Stimulated activated CD8-positive, alpha-beta memory T cell treated with anti-CD3 and anti-CD28 coated beads, Interleukin-7, amount 100 ng/mL, for 1 hour (primary cell): Measurements from ENCODE around the gene PPTC7.
"Not testable (repeated sequence)": the region's sequence is repeated elsewhere in the genome, so short reads cannot be mapped to it uniquely, and the experiment has no call there.

Experiments used
- DNase-seq, 2 donors: peaks; one replicate each; pipeline ENCODE4 v3.0.0-alpha.2; 2020; ENCODE audit warnings: low read depth in 2 of 2

Gene PPTC7, protein sequence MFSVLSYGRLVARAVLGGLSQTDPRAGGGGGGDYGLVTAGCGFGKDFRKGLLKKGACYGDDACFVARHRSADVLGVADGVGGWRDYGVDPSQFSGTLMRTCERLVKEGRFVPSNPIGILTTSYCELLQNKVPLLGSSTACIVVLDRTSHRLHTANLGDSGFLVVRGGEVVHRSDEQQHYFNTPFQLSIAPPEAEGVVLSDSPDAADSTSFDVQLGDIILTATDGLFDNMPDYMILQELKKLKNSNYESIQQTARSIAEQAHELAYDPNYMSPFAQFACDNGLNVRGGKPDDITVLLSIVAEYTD

DNA sequence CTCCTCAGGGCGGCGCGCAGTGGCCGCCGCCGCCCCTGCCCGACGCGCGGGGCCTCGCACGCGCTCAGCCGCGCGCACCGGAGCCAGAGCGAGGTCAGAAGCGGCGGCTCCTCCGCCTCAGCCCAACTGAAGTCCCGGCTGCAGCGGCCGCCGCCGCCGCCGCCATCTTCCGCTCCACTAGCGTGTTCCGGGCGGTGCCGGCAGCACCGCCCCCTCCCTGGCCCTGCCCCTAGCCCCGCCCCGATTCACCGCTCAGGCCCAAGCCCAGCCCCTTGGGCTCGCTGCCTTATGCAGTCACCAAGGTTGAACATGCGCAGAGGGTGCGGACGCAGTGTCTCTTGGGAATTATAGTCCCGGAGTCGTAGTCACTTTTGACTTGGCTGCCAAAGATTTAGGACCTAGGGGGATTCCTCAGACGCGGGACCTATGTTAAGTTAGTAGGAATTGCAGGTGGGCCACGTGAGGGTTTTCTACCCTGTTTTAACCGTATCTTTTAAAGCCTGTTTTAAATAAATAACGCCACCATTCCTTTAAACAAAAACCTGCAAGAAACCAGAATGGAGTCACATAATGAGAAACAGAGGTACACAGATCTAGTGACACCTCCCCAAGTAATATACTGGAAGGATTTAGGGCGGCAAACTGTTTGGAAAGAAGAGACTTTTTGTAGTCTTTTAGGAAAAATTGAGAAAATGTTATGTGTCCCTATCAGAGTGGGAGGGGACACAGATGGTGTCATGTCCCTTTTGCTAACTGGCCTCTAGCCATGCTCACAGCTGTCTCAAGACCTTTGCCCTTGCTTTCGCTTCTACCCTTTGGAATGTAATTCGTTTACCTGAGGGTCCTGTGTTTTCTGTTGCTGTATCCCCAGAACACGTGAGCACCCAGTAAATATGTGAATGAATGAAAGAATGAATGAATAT, at the start of gene PPTC7:
Gene PPTC7 (minus strand): TSS at position 182 of the 923 bp plus-strand sequence. CDS start 287 bp downstream, outside the sequence.
- peak; percentile 93 to 94 for DNase-seq

DNA sequence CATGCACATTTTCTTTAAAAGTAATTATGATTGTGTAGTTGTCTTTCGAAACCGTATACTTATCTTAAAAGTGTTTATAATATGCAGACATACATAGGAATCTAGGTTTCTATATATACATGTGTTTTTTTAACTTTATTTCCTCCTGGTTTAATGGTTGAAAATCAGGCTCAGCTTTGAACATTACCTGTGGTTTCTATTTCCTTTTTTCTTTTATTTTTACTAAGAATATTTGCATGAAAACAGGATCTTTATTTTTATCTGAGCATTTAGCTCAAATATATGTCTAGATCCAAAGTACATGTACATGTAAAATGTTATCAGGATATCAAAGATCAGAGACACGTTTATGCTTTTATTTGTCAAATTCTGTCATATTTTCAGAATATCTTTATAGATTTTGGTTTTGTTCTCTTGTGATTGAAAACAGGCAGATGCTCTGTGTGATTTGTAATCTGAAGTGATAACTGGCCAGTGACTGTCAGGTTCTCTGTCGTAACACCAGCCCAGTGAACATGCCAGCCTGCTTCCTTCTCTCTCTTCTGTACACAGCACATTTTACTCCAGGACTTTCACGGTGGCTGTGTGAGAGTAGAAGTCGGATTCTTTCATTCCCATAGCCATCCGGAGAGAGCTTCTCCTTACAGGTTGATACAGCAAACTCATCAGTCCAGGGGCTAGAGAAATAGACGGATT, 44.5 kb upstream of the PPTC7 start:
- no peak for DNase-seq

DNA sequence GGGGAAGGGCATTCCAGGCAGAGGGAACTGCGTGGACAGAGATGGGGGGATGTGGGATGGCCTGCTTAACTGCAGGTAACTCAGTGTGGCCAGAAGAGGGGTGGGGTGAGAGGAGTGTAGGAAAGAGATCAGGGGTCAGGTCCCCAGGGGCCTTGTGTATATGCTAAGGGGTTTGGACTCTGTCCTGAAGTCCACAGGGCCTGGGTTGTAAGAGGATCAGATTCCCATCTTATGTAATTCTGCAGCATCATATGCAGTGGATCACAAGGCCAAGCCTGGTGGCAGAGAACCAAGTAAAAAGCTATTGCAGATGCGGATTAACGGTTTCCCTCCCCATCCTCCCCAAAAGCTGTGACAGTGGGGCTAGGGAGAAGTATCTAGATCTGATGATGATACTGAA, 39.5 kb upstream of the PPTC7 start:
- no peak for DNase-seq

DNA sequence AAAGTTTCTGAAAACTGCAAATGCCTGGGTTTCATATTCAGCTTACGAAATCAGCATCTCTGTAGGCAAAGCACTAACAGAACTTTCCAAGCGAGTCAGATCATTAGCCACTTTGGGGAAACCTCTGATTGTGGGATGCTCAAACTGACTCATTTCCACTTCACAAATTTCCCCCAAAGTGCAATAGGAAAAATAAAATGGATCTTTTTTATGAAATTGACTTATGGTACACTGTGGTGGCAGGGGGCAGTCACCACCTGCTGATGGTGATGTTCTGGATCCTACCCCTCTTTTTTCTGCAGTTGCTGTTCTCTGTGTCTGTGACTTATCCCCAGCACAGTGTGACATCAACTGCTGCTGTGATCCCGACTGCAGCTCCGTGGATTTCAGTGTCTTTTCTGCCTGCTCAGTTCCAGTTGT, 36.4 kb upstream of the PPTC7 start:
- DNase-seq, result no peak

DNA sequence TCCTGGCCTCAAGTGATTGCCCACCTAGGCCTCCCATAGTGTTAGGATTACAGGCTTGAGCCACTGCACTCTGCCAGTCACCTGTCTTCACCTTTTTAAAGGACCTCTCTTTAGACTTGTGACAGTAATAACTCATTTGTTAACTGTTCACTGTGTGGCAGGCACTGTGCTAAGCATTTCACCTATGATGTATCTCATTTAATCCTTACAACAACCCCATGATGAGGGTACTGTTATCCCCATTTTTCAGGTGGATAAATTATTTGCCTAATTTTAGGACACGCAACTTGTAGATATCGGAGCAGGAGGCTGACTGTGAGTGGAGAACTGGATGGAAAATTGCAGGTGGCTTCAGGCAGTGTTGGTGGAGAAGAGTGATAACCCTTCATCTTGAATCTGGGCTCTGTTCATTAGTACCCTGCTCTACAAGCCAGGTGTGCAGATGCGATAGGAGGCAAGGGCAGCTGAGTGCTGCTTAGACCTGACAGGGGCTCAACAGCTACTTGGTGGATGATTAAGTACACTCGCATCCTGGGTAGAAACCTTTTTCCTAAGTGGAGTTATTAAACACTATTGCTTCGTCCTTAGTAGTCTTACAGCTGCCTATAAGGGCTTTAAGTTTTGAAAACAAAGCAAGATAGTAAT, 33.5 kb upstream of the PPTC7 start:
- DNase-seq, result no peak

DNA sequence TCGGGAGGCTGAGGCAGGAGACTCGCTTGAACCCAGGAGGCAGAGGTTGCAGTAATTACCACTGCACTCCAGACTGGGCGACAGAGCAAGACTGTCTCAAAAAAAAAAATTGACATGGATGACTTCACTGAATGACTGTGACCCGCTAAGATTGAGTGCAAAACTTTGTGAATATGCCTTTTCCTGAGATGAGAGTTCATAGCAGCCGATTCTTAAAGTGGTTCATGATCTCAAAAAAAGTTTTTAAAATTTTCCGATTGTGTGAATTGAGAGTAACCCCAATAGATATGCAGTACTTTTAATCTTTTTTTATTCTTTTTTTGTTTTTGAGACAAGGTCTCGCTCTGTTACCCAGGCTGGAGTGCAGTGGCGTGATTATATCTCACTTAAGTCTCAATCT, 32.1 kb upstream of the PPTC7 start:
- no peak for DNase-seq

DNA sequence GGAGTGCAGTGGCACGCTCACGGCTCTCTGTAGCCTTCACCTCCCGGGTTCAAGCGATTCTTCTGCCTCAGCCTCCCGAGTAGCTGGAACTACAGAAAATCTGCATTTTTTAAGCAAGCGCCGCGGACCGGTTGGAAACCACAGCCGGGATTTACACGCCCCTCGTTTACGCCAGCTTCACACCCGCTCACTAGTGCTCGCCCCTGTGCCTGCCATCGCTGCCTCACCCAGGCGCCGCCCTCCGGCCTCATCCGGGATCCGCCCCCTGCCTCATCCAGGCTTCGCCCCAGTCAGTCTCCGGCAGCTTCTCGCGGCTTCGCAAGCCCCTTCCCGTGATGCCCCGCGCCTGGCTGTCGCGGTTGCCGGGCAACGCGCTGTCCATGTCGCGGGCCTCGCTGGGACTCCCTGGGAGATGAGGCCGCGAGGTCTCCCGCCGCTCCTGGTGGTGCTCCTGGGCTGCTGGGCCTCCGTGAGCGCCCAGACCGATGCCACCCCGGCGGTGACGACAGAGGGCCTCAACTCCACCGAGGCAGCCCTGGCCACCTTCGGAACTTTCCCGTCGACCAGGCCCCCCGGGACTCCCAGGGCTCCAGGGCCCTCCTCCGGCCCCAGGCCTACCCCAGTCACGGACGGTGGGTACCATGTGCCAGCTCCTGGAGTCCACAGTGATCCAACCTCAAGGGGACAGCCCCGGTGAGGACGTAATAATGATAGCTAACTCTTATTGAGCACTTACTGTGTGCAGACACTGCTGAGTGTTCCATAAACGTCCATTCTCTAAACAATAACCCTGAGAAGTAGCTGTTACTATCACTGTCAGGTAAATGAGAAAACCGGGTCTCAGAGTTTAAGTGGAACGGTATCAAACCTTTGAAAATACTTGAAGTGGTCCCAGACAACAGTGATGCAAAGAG, 30.9 kb upstream of the PPTC7 start, which contains the start of gene TCTN1:
Gene TCTN1 (plus strand): TSS at position 359 of the 914 bp plus-strand sequence. CDS start 54 bp downstream, at position 413.
- DNase-seq, result peak; percentile 89 to 92

DNA sequence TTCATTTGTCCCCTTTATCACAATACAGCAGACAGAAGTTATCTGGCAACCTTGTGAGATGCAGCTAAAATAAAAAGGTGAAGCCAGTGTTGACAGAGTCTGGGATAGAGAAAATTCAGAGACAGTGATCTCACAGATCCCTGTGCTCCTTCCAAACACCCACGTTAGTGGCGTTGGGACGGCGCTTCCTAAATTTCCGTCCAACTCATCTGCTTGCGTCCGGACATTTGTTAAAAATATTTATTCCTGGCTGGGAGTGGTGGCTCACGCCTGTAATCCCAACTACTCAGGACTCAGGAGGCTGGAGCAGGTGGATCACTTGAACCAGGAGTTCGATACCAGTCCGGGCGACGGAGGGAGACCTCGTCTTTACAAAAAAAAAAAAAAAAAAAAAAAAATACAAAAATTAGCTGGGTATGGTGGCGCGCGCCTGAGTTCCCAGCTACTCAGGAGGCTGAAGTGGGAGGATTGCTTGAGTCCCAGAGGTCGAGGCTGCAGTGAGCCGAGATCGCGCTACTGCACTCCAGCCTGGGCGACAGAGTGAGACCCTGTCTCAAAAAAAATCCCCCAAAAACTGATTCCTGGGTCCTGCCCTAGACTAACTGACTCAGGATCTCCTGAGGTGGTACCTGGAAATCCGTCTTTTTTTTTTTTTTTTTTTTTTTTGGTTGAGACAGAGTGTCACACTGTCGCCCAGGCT, 30.1 kb upstream of the PPTC7 start:
- DNase-seq, result no peak

DNA sequence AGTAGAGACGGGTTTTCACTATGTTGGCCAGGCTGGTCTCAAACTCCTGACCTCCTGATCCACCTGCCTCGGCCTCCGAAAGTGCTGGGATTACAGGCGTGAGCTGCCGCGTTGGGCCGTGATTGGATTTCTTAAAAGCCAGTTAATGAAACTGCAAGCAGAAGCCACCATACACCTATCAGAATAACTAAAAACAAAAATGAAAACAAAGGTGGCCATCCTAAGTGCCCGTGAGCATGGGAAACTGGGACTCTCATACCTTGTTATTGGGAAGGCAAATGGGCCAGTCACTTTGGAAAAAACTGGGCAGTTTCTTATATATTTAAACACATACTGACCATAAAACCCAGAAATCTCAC, 23.1 kb upstream of the PPTC7 start:
- no peak for DNase-seq

DNA sequence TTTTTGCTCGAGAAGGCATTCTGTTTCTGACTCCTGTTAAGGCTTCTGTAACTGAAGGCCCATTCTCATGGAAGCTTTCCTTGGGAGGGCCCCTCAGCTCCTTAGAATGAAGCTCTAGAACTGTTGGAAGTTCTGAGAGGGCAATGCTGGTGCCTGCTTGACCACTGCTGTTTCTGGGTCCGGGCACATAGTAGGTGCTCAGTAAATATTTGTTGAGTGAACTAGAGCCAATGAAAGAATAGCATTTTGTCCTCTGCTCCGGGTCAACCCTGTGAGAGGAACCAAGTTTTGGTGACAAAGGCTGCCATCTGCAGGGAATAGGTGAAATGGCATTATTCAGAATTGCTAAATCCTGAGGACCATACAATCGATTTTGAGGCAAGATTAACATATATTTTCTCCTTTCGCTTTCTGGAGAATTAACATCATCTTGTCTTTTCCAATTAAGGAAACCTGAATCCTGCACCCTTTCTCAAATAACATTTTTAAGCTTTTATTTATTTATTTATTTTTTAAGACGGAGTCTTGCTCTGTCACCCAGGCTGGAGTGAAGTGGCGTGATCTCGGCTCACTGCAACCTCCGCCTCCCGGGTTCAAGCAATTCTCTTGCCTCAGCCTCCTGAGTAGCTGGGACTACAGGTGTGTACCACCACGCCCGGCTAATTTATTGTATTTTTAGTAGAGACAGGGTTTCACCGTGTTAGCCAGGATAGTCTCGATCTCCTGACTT, 19.1 kb upstream of the PPTC7 start:
- not testable (repeated sequence) for DNase-seq

DNA sequence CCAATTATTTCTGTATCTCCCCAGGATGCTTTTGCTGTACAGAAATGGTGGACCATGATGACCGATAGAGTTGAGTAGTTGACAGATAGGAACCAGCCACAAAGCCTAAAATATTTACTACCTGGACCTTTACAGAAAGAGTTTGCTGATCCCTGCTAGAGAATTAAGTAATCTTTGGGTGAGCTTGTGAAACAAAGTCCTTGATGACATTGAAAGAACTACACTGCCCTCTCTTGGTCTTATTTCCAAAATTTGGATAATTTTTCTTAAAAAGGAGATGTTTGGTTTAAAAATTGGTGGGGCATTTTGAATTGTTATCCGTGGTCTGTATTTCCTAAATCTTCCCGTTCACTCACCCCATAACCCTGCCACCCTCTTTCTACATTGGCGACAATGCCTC, 17.1 kb upstream of the PPTC7 start:
- DNase-seq, result no peak

DNA sequence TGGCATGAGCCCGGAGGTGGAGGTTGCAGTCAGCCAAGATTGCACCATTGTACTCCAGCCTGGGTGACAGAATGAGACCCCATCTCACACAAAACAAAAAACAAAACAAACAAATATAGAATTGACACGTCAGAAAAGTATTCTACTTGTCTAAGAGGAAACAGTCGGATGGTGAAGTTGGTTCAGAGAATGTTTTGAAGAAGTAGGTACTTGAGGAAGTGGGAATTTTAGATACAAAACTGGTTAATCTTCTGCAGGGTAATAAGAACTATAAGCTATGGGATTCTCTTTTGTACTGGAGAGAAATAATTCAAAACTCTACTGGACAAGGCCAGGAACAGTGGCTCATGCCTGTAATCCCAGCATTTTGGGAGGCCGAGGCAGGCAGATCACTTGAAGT, 16.2 kb upstream of the PPTC7 start:
- DNase-seq, result no peak

DNA sequence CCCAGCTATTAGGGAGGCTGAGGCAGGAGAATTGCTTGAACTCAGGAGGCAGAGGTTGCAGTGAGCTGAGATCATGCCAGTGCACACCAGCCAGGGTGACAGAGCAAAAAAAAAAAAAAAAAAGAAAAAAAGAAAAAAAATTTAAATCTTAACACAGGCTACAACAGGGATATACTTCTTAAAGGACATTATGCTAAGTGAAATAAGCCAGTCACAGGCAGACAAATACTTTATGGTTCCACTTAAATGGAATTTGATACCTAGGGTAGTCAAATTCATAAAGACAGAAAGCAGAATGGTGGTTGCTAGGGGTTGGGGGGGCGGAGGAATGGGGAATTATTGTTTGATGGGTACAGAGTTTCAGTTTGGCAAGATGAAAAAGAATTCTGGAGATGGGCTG, 14.8 kb upstream of the PPTC7 start:
- no peak for DNase-seq

DNA sequence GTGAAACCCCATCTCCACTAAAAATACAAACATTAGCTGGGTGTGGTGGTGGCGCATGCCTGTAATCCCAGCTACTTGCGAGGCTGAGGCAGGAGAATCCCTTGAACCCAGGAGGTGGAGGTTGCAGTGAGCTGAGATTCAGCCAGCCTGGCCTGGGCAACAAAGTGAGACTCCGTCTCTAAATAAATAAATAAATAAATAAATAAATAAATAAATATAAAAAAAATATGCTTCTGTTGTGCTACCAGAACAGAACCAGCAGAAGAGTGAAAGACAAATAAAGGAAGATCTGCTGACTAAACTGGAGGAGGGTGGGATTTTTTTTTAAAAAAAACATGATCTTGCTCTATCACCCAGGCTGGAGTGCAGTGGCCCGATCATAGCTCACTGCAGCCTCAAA, 9.8 kb upstream of the PPTC7 start:
- DNase-seq, result not testable (repeated sequence)

DNA sequence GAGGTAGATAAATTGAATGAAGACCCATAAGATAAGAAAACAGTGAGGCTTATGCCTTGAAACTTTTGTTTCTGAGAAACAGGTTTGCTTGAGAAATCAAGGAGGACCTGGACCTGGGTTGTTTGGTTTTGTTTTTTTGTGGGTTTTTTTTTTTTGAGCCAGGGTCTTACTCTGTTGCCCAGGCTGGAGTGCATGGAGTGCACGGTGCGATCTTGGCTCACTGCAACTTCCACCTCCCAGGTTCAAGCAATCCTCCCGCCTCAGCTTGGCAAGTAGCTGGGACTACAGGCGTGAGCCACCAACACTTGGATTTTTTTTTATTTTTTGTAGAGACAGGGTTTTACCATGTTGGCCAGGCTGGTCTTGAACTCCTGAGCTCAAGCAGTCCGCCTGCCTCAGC, 9.0 kb upstream of the PPTC7 start:
- DNase-seq, result no peak

DNA sequence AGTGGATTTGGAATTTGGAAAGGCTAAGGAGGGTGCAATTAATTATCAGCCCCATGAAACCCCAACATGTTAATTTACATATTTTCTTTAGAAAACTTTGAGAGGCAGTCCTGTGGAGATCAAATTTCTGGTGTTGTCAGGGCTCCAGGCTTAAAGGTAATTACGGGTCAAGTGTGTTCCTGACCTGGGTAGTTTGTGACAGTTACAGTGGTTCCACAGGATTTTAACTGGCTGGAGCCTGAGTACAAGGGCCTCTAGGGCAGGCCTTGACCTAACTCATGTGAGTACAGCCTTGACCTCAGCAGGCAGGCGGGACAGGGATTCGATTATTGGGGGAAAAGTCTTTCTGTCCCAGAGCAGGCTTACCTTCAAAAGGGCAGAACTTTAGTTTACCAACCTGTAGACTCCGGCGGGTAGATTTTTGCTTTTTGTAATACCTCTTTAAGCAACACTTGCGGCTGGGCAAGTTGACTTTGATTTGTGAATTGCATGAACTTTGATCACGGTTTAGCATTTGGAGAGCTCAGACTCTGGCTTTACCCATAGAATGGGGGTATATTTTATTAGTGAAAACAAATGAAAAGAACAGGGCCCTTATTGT, 8.4 kb upstream of the PPTC7 start:
- DNase-seq, result no peak

DNA sequence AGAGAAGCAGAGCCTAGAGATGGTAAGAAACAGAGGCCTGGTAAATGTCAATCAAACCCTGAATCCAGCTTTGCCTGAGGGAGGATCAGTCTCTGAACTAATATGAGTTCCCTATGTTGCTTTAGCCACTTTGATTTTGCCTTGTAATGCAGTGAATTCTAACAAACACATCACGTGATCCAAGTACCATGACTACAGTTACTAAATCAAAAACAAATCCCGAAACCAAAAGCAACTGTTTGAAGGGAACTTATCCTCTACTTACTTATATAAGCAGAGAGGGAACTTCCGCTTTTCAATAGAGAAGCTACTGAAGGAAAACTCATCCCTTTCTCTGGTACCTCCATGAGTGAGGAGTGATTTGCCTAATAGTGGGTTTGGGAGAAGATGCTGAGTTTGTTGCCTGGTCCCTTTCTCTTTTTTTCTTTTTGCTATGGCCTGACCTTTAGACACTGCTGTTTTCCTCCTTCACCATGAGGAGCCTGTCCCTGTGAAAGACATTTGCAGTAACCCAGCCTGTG, 7.7 kb upstream of the PPTC7 start:
- DNase-seq, result no peak

DNA sequence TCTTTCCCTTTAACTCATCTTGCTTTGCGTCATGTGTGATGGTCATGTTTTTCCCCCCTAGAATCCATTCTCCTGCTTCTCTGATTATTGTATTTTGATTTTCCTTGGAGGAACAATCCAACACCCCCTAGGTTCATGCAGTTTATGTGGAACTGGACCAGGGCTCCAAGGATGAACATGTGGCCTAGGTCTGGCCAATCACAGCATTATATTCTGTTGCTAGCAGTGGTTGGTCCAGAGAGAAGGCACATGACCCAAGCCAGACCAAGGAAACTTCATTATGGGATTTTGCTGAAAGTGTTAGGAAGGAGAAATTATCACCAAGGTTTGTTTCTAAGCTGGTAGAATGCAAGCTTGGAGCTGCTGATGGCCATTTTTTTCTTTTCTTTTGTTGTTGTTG, 6.9 kb upstream of the PPTC7 start:
- no peak for DNase-seq

DNA sequence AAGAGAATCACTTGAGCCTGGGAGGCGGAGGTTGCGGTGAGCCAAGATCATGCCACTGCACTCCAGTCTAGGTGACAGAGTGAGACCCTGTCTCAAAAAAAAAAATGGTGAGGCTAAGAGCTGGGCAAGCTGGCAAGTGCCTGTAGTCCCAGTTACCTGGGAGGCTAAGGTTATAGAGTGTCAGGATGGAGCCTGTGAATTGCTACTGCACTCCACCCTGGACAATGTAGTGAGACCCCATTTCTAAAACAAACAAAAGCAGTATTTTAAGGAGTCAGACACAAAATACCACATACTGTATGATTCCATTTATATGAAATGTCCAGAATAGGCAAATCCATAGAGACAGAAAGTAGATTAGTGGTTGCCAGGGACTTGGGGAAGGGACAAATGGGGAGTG, 4.0 kb upstream of the PPTC7 start:
- not testable (repeated sequence) for DNase-seq
